HG02852 (cell line): ENCODE results near the gene NTM.

Source experiments
- ATAC-seq: cut with Tn5 transposase; IDR thresholded peaks from one replicate; pipeline ENCODE4 v1.9.1; 2021; ENCODE audit warnings: mild to moderate bottlenecking, moderate library complexity; ENCODE audit not compliant: unreplicated experiment

The NTM gene

GRCh38 chr11:131802440-131803115 lies 432.2 kb downstream of the NTM start:
- no peak for ATAC-seq

GRCh38 chr11:131807876-131808275 lies 437.5 kb downstream of the NTM start:
- no peak for ATAC-seq

GRCh38 chr11:131808470-131808869 lies 438.1 kb downstream of the NTM start:
- no peak for ATAC-seq

GRCh38 chr11:131809203-131809918 lies 438.9 kb downstream of the NTM start:
- ATAC-seq = no peak

- ATAC-seq = no peak
Measured at GRCh38 chr11:131810541-131810940, 440.1 kb downstream of the NTM start.

GRCh38 chr11:131811383-131811782 lies 441.0 kb downstream of the NTM start:
- no peak for ATAC-seq

- ATAC-seq = no peak
Measured at GRCh38 chr11:131814108-131814507, 443.7 kb downstream of the NTM start.

- ATAC-seq = no peak
Measured at GRCh38 chr11:131815590-131815989, 445.2 kb downstream of the NTM start.

- no peak for ATAC-seq
Measured at GRCh38 chr11:131816051-131816450, 445.6 kb downstream of the NTM start.

- ATAC-seq = no peak
Measured at GRCh38 chr11:131817687-131818188, 447.3 kb downstream of the NTM start.

- no peak for ATAC-seq
Measured at GRCh38 chr11:131819865-131820264, 449.4 kb downstream of the NTM start.

- no peak for ATAC-seq
Measured at GRCh38 chr11:131822506-131822905, 452.1 kb downstream of the NTM start.

- no peak for ATAC-seq
Measured at GRCh38 chr11:131823772-131824171, 453.4 kb downstream of the NTM start.

- ATAC-seq = no peak
Measured at GRCh38 chr11:131824771-131825170, 454.4 kb downstream of the NTM start.

- ATAC-seq = no peak
Measured at GRCh38 chr11:131827430-131827829, 457.0 kb downstream of the NTM start.

- peak; percentile 74 for ATAC-seq
Measured at GRCh38 chr11:131829725-131830124, 459.3 kb downstream of the NTM start.

- no peak for ATAC-seq
Measured at GRCh38 chr11:131832079-131832478, 461.7 kb downstream of the NTM start.

GRCh38 chr11:131833366-131833765 lies 463.0 kb downstream of the NTM start:
- ATAC-seq = no peak

- no peak for ATAC-seq
Measured at GRCh38 chr11:131837562-131837961, 467.1 kb downstream of the NTM start.

GRCh38 chr11:131838016-131838415 lies 467.6 kb downstream of the NTM start:
- no peak for ATAC-seq

GRCh38 chr11:131839326-131839725 lies 468.9 kb downstream of the NTM start:
- no peak for ATAC-seq

GRCh38 chr11:131840545-131840944 lies 470.1 kb downstream of the NTM start:
- ATAC-seq = no peak
